GM12874 (cell line): ENCODE results near the gene C1orf159.

Source experiments
- TF ChIP-seq, protein P1 (sequence below): IDR thresholded peaks from 2 replicates; pipeline ENCODE4 v1.5.1; 2011; ENCODE audit warnings: low read depth, mild to moderate bottlenecking, control low read depth, low read length, moderate library complexity; ENCODE audit not compliant: insufficient read depth

C1orf159 gene

GRCh38 chr1:1060281-1061000, 55.4 kb downstream of the C1orf159 start:
- TF ChIP-seq, protein P1, sequence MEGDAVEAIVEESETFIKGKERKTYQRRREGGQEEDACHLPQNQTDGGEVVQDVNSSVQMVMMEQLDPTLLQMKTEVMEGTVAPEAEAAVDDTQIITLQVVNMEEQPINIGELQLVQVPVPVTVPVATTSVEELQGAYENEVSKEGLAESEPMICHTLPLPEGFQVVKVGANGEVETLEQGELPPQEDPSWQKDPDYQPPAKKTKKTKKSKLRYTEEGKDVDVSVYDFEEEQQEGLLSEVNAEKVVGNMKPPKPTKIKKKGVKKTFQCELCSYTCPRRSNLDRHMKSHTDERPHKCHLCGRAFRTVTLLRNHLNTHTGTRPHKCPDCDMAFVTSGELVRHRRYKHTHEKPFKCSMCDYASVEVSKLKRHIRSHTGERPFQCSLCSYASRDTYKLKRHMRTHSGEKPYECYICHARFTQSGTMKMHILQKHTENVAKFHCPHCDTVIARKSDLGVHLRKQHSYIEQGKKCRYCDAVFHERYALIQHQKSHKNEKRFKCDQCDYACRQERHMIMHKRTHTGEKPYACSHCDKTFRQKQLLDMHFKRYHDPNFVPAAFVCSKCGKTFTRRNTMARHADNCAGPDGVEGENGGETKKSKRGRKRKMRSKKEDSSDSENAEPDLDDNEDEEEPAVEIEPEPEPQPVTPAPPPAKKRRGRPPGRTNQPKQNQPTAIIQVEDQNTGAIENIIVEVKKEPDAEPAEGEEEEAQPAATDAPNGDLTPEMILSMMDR, result no peak

GRCh38 chr1:1059494-1060280, 56.2 kb downstream of the C1orf159 start:
- TF ChIP-seq, protein P1, result no peak

DNA sequence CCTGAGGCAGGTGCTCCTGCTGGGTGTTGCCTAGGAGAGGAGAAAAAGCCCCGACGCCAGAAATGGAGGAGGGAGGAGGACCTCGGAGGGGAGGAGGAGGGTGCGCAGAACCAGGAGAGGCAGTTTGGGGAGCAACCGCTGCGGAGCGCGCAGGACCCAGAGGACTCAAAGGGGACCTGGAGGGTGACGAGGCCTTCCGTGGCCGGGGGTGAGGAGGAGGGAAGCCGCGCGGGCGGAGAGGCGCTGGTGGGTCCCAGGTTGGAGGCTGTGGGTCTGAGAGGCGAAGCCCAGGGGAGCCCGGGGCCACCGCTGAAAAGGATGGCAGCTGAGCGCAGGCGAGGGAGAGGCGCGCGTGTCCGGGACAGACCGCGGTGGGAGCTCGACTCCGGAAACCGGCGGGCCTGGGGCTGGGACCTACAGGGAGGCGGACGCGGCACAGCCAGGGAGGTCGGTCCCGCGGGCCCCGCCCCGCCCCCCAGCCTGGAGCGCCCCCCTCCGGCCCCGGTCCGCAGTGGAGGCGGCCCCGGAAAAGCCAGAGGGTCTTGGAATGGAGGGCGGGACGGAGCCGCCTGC, 56.9 kb downstream of the C1orf159 start:
- TF ChIP-seq, protein P1, result peak; percentile 48

DNA sequence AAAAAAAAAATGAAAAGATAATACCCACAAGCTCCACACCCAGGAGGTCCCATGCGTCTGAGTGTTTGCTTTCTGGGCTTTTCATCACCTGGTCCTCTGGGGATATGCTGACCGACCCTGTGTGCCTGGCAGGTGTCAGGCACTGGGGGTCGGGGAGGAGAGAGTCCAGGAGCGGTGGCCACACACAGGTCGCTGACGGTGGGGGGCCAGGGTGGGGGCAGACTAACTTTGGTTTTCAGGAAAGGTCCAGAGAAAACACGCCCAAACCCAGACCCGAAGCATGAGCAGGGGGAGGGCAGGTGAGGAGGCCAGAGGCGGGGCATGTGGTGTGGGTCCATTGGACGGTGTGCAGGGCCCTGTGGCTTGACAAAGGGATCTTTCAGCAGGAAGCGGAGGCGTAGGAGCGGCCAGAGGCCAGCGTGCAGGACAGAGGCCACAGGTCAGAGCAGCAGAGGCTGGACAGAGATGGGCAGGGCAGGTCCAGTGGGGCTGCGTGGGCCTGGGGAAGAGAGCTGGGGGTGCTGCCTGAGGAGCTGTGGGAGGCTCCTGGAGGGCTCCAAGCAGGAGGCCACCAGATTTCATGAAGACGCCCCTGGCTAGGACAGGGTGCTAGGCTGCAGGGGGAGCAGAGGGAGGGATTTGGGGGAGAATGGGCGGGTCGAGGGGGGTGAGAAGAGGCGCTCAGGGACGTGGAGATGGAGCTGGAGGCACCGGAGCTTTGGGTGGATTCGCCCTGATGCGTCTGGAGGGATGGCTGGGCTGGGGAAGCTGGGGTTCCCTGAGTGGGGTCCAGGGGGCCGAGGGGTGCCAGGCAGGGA, 57.6 kb downstream of the C1orf159 start:
- TF ChIP-seq, protein P1, result no peak

- TF ChIP-seq, protein P1, result no peak
Observed at GRCh38 chr1:1055841-1056736, 59.8 kb downstream of the C1orf159 start.

DNA sequence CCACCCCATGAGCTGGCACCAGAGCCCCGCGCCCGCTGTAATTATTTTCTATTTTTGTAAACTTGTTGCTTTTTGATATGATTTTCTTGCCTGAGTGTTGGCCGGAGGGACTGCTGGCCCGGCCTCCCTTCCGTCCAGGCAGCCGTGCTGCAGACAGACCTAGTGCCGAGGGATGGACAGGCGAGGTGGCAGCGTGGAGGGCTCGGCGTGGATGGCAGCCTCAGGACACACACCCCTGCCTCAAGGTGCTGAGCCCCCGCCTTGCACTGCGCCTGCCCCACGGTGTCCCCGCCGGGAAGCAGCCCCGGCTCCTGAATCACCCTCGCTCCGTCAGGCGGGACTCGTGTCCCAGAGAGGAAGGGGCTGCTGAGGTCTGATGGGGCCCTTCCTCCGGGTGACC, 60.9 kb downstream of the C1orf159 start:
- TF ChIP-seq, protein P1, result no peak
